Sciatic nerve (tissue), 2 donors: ENCODE measurements around the gene LCN15. TPM values are rescaled to one million over a fixed set of nuclear protein-coding genes. Genes with fewer than 3 reads are reported as not detected.
"Not testable (repeated sequence)": the region's sequence is repeated elsewhere in the genome, so short reads cannot be mapped to it uniquely, and the experiment has no call there.

ENCODE experiments used
- ATAC-seq: fragments of 200-7000 bp; cut with Tn5 transposase; one replicate; pipeline ENCODE4 v1.9.1; 2020; ENCODE audit warnings: mild to moderate bottlenecking, moderate library complexity
- DNase-seq: peaks from one replicate; pipeline ENCODE4 v3.0.0-alpha.2; 2020; ENCODE audit warnings: low spot score
- intact Hi-C: fragments of 100-400 bp; cut with DNase I; formaldehyde crosslinking; loops from one replicate; pipeline ENCODE4 v1.14.2; 2022
- total RNA-seq: library from RNA; stranded (reverse); fragmentation: NEBNext Ultra II Directional; extraction: Animal tissue kit (Norgen Biotek cat#: 25700); gene quantifications from one replicate; pipeline ENCODE4 v1.2.1, GENCODE V29; 2021
- donor health status: DM: no; HTN: no; CAD: no.
- donor health status: DM: no; HTN: no; CAD: no.

LCN15 gene, protein sequence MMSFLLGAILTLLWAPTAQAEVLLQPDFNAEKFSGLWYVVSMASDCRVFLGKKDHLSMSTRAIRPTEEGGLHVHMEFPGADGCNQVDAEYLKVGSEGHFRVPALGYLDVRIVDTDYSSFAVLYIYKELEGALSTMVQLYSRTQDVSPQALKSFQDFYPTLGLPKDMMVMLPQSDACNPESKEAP
- not detected for total RNA-seq

- intact Hi-C loops = no loop called here
- ATAC-seq (no peak), DNase-seq (no peak)
Measured at GRCh38 chr9:136764301-136764891, at the start of gene LCN15. Gene LCN15, minus strand, starts transcription at chr9:136764518. Its CDS starts 30 bp downstream, at chr9:136764488.

GRCh38 chr9:136808806-136809158 is 44.5 kb upstream of the LCN15 start:
- no peak for DNase-seq
- intact Hi-C loops = no loop called here
- no peak for ATAC-seq

DNA sequence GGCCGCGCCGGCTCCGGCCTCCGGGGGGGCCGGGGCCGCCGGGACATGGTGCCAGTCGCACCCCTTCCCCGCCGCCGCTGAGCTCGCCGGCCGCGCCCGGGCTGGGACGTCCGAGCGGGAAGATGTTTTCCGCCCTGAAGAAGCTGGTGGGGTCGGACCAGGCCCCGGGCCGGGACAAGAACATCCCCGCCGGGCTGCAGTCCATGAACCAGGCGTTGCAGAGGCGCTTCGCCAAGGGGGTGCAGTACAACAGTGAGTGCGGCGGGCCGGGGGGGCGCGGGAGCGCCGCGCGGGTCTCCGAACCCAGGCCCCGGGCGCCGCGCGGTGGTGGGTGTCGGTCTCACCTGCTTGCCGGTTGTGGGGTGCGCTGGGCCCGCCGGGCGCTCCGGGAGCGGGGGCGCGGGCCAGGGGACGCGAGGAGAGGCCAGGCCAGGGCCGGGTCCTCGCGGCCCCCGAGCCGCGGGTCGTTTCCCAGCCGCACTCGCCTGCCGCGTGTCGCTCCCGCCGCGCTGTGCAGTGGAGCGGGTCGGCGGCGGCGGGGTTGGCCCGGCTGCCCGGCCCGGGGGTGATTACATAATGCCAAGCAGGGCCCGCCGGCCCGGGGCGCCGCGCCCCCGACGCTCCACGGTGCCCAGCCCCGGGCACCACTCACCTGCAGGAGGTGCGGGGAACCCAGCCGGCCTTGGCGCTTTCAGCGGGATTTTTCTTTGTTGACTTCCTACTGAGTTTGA is 43.9 kb upstream of the LCN15 start:
- DNase-seq (no peak), ATAC-seq (no peak)
- intact Hi-C loops = no loop called here

- intact Hi-C loops = no loop called here
- DNase-seq (peak; percentile 86), ATAC-seq (peak; percentile 86)
Measured at GRCh38 chr9:136807281-136808074, 43.2 kb upstream of the LCN15 start, which contains the start of gene RABL6. Gene RABL6, plus strand, starts transcription at chr9:136807948. Its CDS starts 249 bp downstream, at chr9:136808197.

- peak; percentile 13 for ATAC-seq
- DNase-seq = no peak
Measured at GRCh38 chr9:136806631-136807201, 42.4 kb upstream of the LCN15 start.

GRCh38 chr9:136806067-136806466 is 41.7 kb upstream of the LCN15 start:
- no peak for DNase-seq
- no peak for ATAC-seq
- intact Hi-C loops = no loop called here

More at GRCh38 chr9:136806631-136807201, 42.4 kb upstream of the LCN15 start:
- intact Hi-C loops = no loop called here

DNA sequence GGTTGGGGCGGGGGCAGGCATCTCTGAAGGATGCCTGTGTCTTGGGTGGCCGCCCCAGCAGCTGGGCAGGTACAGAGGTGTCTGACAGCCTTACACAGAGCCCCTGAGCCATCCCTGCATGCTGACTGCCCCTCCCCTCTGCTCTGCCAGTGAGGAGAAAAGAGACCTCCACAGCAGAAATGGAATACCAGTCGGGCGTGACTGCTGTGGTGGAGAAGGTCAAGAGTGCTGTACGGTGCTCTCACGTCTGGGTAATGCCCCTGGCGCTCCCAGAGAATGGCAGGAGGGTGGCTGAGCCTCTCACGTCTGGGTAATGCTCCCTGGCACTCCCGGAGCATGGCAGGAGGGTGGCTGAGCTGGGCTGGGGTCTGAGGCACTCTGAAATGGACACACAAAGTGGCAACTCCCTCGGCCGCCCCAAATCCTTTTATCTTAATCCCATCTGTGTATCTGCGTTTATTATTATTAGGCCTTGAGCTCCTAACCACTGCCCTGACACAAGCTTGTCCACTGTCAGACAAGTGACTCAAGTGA is 41.0 kb upstream of the LCN15 start:
- DNase-seq (no peak), ATAC-seq (no peak)
- intact Hi-C loops = no loop called here

DNA sequence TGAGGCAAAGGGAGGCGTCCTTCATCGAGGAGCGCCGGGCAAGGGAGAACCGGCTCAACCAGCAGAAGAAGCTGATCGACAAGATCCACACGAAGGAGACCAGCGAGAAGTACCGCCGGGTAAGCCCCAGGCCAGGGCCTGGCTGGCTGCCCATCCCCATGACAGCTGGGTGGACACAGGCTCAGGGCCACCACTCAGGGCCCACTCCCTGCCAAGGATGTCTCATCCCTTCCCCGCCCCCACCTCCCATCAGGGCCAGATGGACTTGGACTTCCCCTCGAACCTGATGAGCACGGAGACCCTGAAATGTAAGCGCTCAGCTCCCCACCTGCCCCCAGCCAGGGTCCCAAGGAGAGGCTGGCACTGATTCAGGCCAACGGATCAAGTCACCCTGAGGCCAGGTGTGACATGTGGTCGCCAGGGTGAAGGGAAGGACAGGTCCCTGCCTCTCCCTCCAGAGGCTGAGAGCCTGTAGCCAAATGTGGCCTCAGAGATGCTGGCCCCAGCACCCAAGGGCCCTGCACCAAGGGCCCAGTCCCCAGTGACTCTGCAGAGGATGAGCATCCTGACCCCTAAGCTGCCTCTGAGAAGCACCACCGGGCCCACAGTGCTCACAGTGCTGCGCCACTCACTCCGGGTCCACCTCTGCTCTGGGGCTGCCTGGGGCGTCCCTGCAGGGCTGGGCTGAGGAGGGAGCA is 40.3 kb upstream of the LCN15 start:
- intact Hi-C loops = no loop called here
- no peak for ATAC-seq
- no peak for DNase-seq

GRCh38 chr9:136803551-136804508 is 39.5 kb upstream of the LCN15 start:
- ATAC-seq = no peak
- DNase-seq = no peak
- intact Hi-C loops = no loop called here

- DNase-seq, intact Hi-C loops, ATAC-seq: not testable (repeated sequence)
Measured at GRCh38 chr9:136803009-136803550, 38.8 kb upstream of the LCN15 start.

- DNase-seq (no peak), ATAC-seq (no peak)
- intact Hi-C loops = no loop called here
Measured at GRCh38 chr9:136802321-136802720, 38.0 kb upstream of the LCN15 start.

GRCh38 chr9:136799854-136800657 is 35.7 kb upstream of the LCN15 start:
- DNase-seq (peak; percentile 80), ATAC-seq (peak; percentile 63)
- intact Hi-C loops = loop anchor here (5.0 kb wide), 1 partner anchor 232 kb away; the partner anchor contains the start of gene FUT7

DNA sequence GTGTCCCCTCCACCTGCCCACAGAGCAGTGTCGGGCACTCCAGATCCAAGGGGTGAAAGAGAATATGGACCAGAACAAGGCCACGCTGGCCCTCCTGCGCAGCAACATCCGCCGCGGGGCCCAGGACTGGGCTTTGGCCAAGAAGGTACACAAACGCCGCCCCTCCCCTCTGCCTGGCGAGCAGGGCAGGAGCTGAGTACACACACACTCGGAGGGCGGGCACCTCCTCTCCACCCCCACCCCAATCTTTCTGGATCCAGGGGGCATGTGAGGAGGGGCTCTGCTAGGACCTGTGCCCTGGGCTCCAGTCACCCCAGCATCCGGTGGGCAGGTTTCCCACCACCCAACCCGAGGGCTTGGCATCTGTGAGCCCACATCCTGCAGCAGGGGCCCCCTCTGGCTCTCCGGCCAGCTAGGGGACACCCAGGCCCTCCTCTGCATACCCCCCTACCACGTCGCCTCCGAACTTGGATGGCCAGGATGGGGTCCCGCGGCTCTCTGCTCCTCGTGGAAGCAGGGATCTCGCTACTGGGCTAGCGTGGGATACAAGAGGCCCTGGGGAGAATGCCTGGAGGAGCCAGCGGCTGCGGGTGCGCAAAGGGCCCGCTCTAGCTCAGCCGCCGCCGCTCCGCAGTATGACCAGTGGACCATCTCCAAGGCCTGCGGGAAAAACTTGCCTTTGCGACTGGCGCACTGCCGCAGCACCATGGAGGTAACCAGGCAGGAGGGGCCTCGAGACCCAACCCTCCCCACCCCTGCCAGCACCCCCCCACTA is 34.9 kb upstream of the LCN15 start:
- intact Hi-C loops = loop anchor here (5.0 kb wide), 1 partner anchor 233 kb away; the partner anchor contains the start of gene FUT7
- DNase-seq (no peak), ATAC-seq (no peak)

DNA sequence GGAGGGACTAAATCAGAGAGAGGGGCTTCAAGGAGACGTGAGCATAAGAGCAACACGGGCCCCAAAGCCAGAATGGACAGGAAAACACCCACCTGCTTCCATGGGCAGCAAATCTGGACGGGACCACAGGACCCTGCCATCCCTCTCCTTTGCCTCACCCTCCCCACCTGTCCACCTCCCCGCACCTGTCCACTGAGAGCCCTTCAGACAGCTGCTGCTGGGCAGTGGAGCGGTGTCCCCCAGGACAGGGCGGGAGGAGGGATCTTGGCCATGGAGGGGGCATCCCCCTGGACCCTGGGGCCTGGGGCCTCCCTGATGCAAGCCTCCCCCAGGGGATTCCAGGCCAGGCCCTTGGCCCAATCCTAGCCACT is 34.4 kb upstream of the LCN15 start:
- peak; percentile 3 for ATAC-seq
- DNase-seq = no peak
- intact Hi-C loops = loop anchor here (5.0 kb wide), 1 partner anchor 234 kb away; the partner anchor contains the start of gene FUT7

DNA sequence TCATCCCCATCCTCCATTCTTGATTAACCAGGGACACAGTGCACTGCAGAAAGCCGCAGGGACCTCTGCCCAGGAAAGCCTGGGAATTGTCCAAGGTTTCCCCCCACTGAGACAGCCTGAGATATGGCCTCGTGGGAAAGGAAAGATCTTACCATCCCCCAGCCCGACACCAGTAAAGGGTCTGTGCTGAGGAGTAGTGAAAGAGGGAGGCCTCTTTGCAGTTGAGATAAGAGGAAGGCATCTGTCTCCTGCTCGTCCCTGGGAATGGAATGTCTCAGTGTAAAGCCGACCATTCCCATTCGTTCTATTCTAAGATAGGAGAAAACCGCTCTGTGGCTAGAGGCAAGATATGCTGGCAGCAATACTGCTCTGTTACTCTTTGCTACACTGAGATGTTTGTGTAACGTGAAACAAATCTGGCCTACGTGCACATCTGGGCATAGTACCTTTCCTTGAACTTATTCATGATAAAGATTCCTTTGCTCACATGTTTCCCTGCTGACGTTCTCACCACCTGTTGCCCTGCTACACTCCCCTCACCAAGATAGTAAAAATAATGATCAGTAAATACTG is 32.5 kb upstream of the LCN15 start:
- intact Hi-C loops = loop anchor here (5.0 kb wide), 1 partner anchor 235 kb away; the partner anchor contains the start of gene FUT7
- not testable (repeated sequence) for DNase-seq, ATAC-seq
